ENCODE data around the gene SPACA9.

DNA sequence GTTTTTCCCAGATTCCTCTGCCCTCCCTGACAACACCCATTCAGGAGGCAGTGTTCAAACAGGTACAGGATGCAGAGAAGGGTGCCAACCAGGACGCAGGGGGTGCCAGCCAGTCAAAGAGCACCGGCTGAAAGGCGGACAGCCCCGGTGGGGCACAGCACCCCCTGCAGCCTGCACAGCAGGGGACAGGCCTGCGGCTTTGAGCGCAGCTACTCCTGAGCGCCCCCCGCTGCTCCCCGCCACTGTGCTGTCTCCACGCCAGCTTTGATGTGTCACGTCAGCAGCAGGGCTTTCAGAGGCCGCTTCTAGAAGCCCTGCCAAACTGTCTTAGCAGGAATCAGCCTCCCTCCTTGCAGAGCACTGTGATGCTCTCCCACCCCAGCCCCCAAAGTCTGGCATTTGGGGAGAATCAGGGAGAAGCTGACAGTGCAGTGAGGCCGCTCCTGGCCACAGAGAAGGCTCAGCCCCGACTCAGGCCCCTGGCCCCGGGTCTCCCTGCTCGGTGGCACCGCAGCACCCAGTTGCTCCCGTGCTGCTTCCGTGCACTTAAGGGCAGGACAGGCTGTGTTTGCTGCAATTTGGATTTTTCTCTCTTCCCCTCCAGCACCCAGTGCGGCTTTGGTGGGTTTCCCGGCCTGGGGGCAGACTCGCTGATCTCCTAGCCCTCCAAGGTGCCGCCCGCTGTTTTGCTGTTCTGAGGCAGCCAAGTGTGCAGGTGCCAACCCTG, 20.9 kb upstream of the SPACA9 start:
- TF ChIP-seq, protein P1, sequence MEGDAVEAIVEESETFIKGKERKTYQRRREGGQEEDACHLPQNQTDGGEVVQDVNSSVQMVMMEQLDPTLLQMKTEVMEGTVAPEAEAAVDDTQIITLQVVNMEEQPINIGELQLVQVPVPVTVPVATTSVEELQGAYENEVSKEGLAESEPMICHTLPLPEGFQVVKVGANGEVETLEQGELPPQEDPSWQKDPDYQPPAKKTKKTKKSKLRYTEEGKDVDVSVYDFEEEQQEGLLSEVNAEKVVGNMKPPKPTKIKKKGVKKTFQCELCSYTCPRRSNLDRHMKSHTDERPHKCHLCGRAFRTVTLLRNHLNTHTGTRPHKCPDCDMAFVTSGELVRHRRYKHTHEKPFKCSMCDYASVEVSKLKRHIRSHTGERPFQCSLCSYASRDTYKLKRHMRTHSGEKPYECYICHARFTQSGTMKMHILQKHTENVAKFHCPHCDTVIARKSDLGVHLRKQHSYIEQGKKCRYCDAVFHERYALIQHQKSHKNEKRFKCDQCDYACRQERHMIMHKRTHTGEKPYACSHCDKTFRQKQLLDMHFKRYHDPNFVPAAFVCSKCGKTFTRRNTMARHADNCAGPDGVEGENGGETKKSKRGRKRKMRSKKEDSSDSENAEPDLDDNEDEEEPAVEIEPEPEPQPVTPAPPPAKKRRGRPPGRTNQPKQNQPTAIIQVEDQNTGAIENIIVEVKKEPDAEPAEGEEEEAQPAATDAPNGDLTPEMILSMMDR (conservative IDR thresholded peaks at IDR 0.05; ENCODE audit: low read depth in 2 of 2) = no peak; a peak in 1 of 4 replicates
- TF ChIP-seq EZH2phosphoT487 (IDR thresholded peaks at IDR 0.05; ENCODE audit: unreplicated experiment) = no peak
- no peak for TF ChIP-seq EZH2 (IDR thresholded peaks at IDR 0.05; ENCODE audit: low read depth, unreplicated experiment)

Data from GM23338 (cell line).